Measurements from ENCODE around the gene LRRC10B.

LRRC10B gene

DNA sequence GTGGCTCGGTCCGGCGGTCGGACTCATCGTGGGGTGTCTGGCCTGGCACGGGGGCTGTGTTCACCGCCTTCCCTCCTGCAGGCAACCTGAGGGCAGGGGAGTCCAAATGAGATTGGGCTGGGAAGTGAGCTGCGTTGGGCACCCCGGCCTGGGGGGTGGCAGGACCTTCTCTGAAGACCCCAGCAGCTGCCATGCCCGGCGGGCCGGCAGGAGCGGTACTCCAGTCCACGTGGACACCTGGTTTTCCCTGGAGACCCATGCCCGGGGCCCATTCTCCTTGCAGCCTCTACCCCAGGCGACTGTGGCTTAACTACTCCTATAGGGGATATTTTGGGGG lies 24.5 kb downstream of the LRRC10B start:
- no peak for DNase-seq

DNA sequence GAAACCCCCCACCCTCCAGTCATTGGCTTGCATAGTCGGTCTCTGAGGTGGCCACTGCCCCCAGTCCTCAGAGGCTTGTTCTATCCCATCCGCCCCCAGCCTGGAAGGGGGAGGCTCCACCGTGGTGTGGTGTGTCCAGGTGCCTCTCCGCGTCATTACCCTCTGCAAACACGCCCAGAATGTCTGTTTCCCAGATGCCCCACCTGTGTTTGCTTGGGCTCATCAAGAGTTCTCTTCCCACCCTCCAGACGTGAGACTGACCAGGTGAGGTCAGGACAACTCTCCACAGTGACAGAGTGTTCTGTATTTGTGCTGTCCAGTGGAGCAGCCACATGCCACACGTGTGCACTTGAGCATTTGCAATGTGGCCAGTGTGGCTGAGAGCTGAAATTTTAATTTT lies 24.9 kb downstream of the LRRC10B start:
- no peak for DNase-seq

DNA sequence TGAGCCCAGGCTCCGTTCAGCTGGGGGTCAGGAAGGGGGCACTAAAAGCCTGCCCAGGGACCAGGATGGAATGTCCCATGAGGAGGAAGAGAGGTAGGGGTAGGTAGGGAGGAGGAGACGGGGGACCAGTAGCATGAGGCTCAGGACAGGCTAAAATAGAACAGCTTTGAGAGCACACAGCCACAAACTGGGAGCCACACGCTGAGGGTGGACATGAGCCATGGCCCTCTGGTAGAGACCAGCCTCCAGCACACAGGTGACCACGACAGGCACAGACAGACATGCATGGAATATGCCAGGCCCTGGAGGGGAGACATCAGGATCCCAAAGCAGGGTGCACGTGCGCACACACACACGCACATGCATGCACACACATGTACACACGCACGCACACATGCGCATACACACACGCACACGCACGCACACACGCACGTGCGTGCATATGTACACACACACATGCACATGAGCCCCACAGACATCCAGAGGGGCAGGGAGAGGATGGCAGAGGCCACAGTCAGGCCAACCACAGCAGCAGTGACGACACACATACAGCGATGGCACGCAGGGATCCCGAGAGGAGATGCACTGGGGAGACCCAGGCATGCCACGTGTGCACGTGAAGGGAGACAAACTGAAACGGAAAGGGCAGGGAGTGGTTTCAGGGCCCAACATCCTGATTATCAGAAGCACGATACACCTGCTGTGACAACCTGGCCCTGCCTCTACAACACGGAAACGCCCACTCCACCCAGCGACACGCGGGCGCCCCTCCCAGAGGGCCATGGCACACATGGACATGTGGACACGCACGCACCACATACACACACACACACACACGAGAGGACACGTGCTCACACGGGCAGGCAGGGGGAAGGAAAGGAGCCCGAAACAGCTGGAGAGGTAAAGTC lies 25.7 kb downstream of the LRRC10B start:
- no peak for DNase-seq

DNA sequence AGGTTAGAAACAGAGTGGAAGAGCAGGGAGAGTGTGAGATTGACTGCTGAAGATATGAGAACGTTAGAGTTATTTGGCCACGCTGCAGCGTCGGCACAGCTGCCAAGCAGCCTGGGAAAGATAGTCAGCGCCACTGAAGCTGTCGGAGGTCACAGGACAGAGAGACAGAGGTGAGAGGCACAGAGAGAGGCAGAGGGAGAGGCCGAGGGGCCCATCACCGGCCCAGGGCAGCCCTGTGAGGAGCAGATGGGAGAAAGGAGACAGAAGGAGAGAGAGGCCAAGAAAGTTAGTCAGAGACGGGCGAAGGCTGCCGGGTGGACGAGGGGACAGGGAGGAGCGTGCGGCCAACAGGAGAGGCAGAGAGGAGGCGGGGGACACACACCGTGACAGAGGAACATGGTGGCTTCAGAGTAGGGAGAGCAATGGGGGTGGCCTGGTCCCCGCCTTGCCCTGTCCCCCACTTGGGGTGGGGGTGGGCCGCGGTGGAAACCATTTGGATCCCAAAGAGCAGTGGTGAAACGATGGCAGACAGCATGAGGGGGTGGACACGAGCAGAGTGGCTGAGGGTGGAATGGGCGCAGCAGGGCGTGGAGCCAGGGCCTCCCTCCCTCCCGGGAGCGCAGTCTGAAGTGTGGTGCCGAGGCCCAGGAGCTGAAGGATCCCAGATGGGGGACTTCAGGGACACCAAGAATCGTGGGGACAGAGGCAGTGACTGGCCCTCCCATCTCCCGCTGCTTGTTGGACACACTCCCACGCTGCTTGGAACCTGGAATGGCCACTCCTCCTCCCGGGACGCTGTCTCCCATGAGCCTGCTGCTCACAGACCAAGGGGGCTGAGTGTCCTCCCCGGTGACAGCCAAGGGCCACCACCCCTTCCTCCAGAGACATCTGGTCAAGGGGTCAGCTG lies 26.6 kb downstream of the LRRC10B start:
- no peak for DNase-seq

DNA sequence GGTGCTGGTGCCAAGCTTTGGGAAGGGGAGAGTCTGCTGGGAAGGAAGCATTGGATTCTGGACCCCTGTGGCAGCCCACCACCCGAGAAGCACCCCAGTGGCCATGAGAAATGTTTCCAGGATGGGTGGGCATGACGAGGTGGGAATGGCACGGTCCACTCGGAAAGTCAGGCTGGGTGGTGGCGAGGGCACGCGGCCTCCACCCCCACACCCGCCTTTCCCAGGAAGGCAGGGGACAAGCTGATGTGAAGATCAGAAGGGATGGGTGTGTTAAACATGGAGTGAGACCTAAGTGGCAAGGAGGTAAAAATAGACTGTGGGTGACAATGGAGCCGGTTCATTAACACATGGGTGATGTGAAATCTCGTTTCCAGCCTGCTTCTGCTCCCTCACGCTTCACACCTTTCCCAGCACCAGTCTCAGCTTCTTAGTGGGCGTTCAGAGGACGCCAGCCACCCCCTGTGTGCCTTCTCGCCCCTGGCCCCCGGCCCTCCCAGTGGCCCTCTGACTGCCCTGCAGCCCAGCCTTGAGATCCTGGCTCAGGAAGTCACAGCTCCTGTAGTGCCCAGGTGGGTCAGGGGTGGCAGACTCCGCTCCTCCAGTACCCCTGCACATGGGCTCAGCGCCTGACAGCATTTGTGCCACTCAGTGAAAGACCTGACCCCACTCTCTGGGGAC lies 27.6 kb downstream of the LRRC10B start:
- DNase-seq: no peak

DNA sequence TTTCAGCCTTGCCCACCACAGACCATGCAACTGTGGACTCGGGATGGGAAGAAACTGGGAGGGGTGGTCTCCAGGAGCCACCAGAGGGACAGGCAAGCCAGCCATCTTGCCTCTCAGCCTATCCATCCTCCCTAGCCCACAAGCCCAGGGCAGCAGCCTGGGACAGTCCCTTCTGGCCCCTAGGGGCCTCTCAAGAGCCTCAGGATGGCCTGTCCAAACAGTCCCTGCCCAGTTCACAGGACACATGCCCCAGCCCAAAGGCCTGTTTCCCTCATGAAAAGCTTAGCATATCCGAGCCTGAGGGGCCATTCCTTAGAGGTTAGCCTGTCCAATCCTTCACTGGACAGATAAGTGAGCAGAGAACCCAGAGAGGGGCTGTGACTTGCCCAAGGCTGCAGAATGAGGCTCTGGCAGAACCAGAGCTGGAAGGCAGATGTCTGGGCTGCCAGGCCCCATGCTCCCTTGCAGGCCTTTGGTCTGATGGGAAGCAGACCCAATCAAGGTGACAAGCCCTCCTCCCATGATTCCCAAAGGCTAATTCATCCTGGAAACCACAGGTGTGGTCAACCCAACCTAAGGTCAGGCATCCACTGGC lies 28.2 kb downstream of the LRRC10B start:
- DNase-seq: no peak

DNA sequence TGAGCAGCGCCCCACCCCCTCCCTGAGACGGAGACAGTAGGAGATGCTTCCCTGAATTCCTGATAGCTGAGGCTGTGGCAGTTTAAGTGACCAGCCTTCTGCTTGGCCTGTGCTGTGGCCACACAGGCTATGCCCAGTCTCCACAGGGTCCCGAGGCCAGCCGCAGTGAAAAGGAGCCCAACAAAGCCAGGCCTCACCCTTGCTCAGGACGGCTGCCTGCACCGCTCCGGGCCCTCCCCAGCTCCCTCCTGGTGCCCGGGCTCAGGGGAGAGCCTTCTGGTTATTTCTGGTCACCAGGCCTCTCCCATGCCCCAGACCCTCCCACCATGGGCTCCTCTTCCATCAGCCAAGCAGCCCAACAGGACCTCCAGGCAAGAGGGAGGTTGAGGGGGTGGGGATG lies 28.8 kb downstream of the LRRC10B start:
- DNase-seq: no peak

DNA sequence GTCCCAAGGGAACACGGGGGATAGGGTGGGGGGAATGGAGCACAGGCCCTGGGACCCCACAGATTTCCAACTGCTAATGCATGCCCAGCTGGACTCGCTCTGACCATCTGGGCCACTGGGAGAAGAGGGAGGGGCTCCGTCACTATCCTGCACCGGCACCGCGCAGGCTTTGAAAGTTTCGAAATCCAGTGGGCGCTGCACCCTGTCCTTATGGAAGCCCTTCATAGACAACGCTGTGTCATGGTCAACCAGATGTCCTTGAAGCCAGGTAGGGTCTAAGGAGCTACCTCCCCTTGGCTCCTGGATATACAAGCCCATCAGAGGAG lies 30.1 kb downstream of the LRRC10B start:
- DNase-seq: no peak

DNA sequence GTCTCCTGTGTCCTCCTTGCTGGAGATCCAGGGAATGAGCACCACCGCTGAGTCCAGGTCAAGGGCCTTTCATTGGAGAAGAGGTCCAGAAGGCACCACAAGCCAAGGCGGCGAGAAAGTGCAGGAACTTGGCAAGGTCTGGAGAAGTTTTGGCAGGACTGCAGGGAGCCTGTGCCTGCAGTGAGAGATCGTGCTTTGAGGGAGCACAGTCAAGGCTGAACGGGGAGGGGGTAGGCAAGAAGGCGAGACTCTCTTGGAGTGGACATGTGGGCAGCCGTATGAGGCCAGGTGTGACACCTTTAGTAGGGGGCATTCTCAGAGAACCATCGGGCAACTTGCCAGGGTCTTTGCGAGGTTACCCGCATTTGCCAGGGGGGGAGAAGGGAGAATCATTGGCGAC lies 30.5 kb downstream of the LRRC10B start:
- no peak for DNase-seq

DNA sequence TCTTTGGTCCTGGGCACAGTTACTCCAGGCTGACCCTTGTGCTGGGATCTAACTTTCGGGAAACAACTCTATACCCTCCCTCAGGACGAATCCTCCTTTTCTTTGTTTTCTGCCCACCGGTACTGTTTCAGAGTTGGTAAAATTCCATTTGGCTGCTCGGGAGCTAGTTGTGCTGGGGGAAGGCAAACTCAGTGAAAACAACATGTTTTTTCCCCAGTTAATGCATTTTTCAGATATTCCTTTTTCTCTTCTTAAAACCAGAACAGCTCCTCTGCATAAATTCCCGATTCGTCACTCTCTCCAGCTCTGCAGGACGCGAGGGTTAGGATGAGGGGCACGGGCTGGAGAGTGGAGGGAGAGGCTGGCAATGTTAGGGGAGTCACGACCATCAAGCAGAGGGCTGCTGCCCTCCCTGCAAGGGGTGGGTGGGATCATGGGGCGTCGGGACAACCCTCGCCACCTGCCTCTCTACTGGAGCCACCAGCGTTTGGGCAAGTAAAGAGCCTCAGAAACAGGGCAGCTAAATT lies 31.3 kb downstream of the LRRC10B start:
- no peak for DNase-seq

DNA sequence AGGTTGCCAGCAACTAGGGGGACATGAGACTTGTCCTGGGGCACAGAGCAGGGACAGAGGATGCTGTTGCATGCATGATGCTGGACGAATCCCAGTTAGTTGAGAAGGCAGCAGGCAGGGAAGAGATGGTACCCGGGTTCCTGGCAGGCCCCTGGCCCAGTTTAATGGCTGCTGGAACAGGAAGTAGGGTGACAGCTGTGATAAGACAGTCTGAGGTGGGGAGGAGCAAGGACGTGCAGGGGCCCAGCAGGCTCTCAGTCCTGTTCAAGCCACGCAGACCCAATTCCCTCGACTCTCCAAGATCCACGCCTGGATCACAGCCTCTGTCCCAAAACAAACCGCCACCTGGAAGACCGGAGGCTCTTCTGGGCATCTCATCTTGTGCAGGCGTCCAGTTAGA lies 32.0 kb downstream of the LRRC10B start:
- no peak for DNase-seq

DNA sequence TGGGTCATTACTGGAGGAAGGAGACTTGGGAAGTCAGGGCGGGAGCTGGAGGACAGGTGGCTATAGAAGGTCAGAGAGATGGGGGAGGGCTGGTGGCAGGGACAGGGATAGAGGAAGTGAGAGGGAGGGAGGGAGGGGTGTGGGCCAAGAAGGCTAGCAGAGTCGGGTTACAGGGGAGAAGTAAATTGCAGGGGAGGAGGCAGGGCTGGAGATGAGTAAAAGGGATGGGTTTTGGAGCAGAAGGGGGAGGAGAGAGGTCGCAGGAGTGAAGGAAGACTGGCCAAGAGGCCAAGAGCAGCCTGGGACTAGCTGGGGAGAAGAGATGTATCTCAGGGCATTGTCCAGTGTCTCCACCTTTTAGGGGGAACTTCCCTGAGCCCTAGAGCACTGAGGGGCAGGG lies 33.0 kb downstream of the LRRC10B start:
- no peak for DNase-seq

DNA sequence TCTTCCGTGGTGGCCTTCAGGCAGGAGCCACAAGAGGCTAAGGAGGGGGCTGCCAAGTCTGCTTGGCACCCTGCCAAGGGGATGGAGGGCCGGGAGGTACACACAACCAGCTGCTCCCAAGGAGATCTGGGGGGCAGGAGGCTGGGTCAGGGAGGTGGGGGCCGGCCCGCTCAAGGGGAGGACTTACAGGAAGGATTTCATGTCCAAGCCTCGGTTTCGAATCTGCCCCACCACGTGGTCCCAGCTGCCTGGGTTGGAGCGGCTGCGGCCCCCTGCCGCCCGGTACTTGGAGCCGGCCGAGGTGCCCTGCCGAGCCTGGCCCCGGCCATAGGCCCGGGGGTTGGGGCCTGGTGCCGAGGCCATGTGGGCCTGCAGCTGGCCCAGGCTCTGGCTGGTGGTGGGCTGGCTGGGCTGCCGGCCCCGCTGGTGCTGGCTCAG lies 33.5 kb downstream of the LRRC10B start:
- DNase-seq: no peak

DNA sequence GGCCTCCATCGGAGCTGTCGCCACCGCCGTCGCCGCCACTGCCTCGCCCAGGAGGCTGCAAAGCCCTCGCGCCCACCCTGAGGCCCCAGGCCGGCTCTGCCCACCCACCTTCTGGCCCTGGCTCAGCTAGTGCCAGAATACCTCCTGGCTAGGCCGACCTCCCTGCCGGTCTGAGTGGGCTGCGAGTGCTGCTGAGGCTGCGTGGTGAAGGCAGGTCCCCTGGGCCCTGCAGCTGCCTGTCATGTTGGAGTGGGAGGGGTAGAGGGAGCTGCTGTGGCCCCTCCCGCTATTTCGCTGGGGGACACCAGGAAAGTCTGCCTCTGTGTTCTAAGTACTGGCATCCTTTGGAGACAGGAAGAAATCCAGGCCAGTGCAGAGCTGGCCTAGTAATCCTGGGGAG lies 34.2 kb downstream of the LRRC10B start:
- no peak for DNase-seq

DNA sequence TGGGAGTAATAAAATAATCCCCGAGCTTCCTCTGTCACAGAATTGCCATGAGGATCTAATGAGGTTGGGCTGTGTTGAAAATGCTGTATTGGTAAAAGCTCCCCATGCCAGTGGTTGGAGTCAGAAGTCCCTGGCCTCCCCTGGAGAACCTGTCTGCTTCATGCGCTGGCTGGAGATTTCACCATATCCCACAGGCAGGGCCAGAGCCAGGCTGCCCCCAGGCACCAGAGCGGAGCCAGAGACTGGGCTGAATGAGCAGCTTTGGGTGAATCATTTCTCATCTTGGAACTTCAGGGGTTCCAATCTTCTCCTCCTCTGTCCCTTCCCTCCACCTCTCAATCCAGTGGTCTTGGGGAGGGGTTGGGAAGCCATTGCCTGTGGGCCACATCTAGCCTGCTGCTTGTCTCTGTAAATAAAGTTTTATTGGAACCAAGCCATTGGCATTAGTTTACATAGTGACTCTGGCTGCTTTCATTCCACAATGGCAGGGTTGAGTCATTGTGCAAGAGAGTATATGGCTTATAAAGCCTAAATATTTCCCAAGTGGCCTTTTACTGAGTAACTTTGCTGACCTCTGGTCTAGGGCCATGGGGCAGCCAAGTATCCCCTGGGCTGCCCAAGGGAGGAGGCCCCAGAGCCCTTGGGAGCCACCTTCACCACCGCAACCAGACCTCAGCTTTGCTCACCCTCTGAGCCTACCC lies 35.2 kb downstream of the LRRC10B start:
- no peak for DNase-seq

DNA sequence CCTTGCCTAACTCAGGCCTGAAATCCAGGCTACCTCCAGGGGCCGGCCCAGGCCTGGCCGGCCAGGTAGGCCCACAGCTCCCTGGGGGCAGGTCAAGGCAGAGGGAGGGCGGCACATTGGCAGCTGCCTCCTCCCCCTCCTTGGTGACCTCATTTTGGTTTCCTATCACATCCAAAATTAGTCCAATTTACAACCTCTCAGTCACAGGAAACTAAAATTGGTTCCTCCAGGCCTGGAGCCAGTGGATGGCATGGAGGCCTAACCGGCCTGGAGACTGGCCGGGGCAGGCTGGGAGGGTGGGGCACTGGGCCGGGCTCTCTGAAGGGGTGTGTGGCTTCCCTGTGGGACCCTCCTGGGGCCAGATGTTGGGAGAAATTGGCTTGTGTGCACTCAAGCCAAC lies 35.9 kb downstream of the LRRC10B start:
- no peak for DNase-seq

DNA sequence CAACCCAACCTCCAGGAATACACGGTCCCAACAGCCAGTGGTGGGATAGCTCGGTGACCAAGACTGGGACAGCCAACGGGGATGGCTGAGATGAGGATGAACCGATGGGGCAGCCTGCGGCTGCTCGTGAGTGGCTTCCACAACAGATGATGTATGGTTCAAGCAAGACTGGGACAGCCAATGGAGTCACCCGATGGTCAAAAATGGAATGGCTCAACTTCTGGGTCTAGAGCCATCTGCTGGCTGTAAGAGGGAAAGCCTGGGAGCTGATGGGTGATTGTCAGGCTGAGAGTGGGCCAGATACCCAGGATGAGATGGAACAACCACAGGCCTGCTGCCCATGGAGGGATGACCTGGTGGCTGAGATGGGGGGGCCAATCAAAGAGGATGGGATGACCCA lies 36.8 kb downstream of the LRRC10B start:
- DNase-seq: peak; percentile 9

DNA sequence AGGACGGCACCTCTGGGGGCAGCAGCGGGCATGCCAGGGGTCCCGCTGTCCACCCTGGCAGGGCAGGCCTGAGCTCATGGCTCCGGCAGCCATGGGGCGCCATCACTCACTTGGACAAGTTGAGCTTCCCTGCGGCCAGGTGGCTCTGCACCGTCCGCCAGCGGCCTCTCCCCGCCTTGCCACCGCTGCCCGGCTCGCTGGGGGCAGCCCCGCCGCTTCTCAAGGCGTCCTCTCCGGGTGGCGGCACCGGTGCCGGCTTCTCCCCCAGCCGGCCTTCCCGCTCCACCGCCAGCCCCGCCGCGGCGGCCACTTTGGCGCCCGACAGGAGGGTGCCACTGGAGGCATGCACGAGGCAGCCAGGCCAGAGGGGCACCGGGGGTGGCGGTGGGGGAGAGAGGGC lies 37.4 kb downstream of the LRRC10B start:
- no peak for DNase-seq

DNA sequence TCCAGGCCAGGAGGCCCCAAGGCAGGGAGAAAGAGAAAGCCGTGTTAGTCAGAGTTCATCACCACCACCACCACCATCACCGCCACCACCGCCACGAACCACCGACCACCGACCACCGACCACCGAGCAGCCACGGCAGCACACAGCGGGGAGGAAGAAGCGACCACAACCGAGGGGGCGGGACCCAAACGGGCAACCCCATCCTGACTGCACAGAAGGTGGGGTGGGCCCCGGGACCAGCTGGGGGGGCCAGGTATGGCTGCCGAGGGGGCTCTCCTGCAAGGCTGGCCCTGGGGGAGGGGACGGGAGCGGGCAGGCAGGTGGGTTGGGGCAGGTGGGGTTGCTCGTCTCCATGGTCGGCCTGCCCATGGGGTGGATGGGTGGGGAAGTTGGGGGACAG lies 38.1 kb downstream of the LRRC10B start:
- no peak for DNase-seq

DNA sequence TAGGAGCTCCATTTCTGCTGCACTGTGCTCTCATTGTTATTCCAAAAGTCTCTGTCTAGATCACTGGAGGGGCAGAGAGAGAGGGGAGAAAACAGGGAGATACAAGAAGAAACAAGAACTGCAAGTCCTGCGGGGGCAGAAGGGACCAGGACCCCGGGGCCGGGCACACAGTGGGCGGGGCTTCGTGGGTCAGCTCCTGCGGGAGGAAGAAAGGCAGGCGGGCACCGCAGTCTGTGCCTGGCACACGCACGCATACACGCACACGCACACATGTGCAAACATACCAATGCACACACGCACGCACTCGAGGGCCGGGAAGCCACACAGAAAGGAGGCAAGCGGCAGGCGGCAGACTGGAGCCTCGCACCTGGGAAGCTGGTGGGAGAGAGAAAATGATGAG lies 38.7 kb downstream of the LRRC10B start:
- DNase-seq: no peak

DNA sequence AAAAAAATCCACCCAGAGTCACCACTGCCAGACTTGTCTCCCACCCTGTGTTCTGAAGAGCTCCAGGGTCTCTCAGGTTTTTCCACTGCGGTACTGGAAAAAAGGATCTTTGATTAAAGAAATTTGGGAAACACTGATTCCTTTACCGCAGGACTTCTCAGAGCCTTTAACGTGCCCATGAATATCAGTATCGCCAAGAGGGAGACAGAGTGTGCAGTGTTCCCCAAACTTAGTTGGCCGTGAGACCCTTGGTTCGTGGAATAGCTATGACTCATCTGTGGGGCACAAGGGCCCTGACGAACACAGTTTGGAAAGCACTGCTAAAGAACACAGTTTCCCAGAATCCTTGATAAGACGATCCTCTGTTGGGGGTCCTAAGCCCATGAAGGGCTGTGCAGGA lies 40.6 kb downstream of the LRRC10B start:
- DNase-seq: no peak
